A549 (cell line): ENCODE data around the gene DNAJC18. TPM values are rescaled to one million over a fixed set of nuclear protein-coding genes. Genes with fewer than 3 reads are reported as not detected.
"Not testable (repeated sequence)": the region's sequence is repeated elsewhere in the genome, so short reads cannot be mapped to it uniquely, and the experiment has no call there.

Experiments
- ATAC-seq, 2 experiments: fragments of 200-7000 bp in 1 of 2; fragments of >200 bp in 1 of 2; cut with Nextera tagmentation in 1 of 2; cut with Tn5 transposase in 1 of 2; 3 replicates each; pipeline versions ENCODE4 v1.8.0 to v1.9.1; 2018 to 2020; ENCODE audit warnings: mild to moderate bottlenecking in 1 of 2, moderate library complexity in 1 of 2
- CTCF ChIA-PET: fragments of 300-600 bp; sonication (Branson Sonifier 250); formaldehyde crosslinking; extraction: SDS; loops from one replicate; lab custom pipeline; 2021; ENCODE audit warnings: antibody characterized with exemption, inconsistent platforms; lab: Yijun Ruan, JAX
- POLR2A ChIA-PET: fragments of 350-600 bp; formaldehyde crosslinking; extraction: SDS; loops from one replicate; lab custom pipeline; 2021; ENCODE audit warnings: antibody characterized with exemption, inconsistent platforms; lab: Yijun Ruan, JAX
- DNase-seq, 2 experiments: peaks; one replicate each; pipeline versions ENCODE4 v3.0.0 to v3.0.0-alpha.2; 2011 to 2016; ENCODE audit warnings: low read depth in 1 of 2, low spot score in 1 of 2
- FAIRE-seq: peaks from 2 replicates; lab custom pipeline; 2011; peaks lifted over from hg19 to GRCh38; lab: Jason Lieb, UNC
- H3K27ac ChIP-seq, 2 experiments: fragments of >200 bp; sonication (Bioruptor Twin); formaldehyde crosslinking; 3 replicates each; pipeline ENCODE4 v1.5.1; 2016 to 2017
- H3K4me1 ChIP-seq: fragments of >200 bp; sonication (Bioruptor Twin); formaldehyde crosslinking; 3 replicates; pipeline ENCODE4 v1.6.1; 2016
- H3K4me2 ChIP-seq: fragments of >200 bp; sonication (Bioruptor Twin); formaldehyde crosslinking; 3 replicates; pipeline ENCODE4 v1.6.1; 2016
- H3K4me3 ChIP-seq: fragments of >200 bp; sonication (Bioruptor Twin); formaldehyde crosslinking; 3 replicates; pipeline ENCODE4 v1.5.1; 2016
- H3K9me3 ChIP-seq: fragments of >200 bp; sonication (Bioruptor Twin); formaldehyde crosslinking; 3 replicates; pipeline ENCODE4 v1.6.1; 2016
- CBX2 ChIP-seq: fragments of 200-600 bp; sonication (generic); IDR thresholded peaks from 2 replicates; pipeline ENCODE4 v1.6.1; 2016; ENCODE audit warnings: low read depth, mild to moderate bottlenecking, borderline replicate concordance
- CHD2 ChIP-seq: fragments of 150-350 bp; IDR thresholded peaks from 2 replicates; pipeline ENCODE4 v1.6.1; 2014; ENCODE audit warnings: low read length; ENCODE audit not compliant: partially characterized antibody
- E2F6 ChIP-seq: IDR thresholded peaks from 2 replicates; pipeline ENCODE4 v1.6.1; 2012; ENCODE audit warnings: low read depth, borderline replicate concordance
- EHF ChIP-seq: fragments of 250-450 bp; sonication (Bioruptor Pico); IDR thresholded peaks from 2 replicates; pipeline ENCODE4 v1.5.0; 2020; ENCODE audit warnings: mild to moderate bottlenecking
- EHMT2 ChIP-seq: fragments of 200-600 bp; sonication (generic); IDR thresholded peaks from 2 replicates; pipeline ENCODE4 v1.6.1; 2016; ENCODE audit warnings: antibody characterized with exemption, low read depth, mild to moderate bottlenecking, moderate library complexity
- HES2 ChIP-seq: fragments of >200 bp; sonication (Bioruptor Twin); formaldehyde crosslinking; IDR thresholded peaks from 2 replicates; pipeline ENCODE4 v1.6.1; 2016
- HOXB13 ChIP-seq: fragments of 250-450 bp; sonication (Bioruptor Pico); IDR thresholded peaks from 2 replicates; pipeline ENCODE4 v1.5.0; 2020; ENCODE audit warnings: low read depth, mild to moderate bottlenecking, moderate library complexity
- MAZ ChIP-seq: fragments of 150-350 bp; IDR thresholded peaks from 2 replicates; pipeline ENCODE4 v1.6.1; 2014; ENCODE audit warnings: antibody characterized with exemption, low read depth, low read length, borderline replicate concordance
- NFE2L2 ChIP-seq: fragments of 150-350 bp; conservative IDR thresholded peaks from 2 replicates; pipeline ENCODE4 v1.6.1; 2014; ENCODE audit warnings: low read length
- NR3C1 ChIP-seq: fragments of >200 bp; sonication (Bioruptor Twin); formaldehyde crosslinking; IDR thresholded peaks from 3 replicates; pipeline ENCODE4 v1.6.1; 2017
- POLR2A ChIP-seq: IDR thresholded peaks from 2 replicates; pipeline ENCODE4 v1.6.1; 2012; ENCODE audit warnings: mild to moderate bottlenecking, low read length
- RAD21 ChIP-seq, 2 experiments: fragments of >200 bp in 1 of 2; sonication (Bioruptor Twin) in 1 of 2; formaldehyde crosslinking in 1 of 2; IDR thresholded peaks in 1 of 2; conservative IDR thresholded peaks in 1 of 2; 2 replicates in 1 of 2; 3 replicates in 1 of 2; pipeline ENCODE4 v1.6.1; 2012 to 2018; ENCODE audit warnings: inconsistent platforms in 1 of 2
- SMC3 ChIP-seq: fragments of >200 bp; sonication (Bioruptor Twin); formaldehyde crosslinking; IDR thresholded peaks from 3 replicates; pipeline ENCODE4 v1.6.1; 2018; ENCODE audit warnings: inconsistent platforms
- ZC3H11A ChIP-seq: fragments of 450-650 bp; IDR thresholded peaks from 2 replicates; pipeline ENCODE4 v1.6.1; 2014; ENCODE audit warnings: antibody characterized with exemption, mild to moderate bottlenecking
- ZFP36 ChIP-seq: fragments of 450-650 bp; IDR thresholded peaks from 2 replicates; pipeline ENCODE4 v1.6.1; 2014; ENCODE audit warnings: borderline replicate concordance; ENCODE audit not compliant: partially characterized antibody
- WGBS: methylation state at CpG from one replicate; pipeline ENCODE4 v1.1.6; 2017; ENCODE audit errors: missing lambda C conversion rate; 5-methylcytosine and 5-hydroxymethylcytosine counted together
- polyA plus RNA-seq, 4 experiments: library from polyadenylated mRNA; depleted of rRNA in 3 of 4; stranded (reverse); fragments of >200 nt; fragmentation: RNase III in 1 of 4; extraction: RNeasy Plus Mini Kit Qiagen cat#74134 plus additional on column Dnase treatment in 1 of 4; gene quantifications; 2 replicates in 3 of 4; 3 replicates in 1 of 4; pipeline ENCODE4 v1.2.3, GENCODE V29; 2011 to 2017

Gene DNAJC18
- polyA plus RNA-seq, 2 of the 4 experiments (the other 2 are of a cell fraction) = 5.3 TPM

- H3K9me3 ChIP-seq = no peaks in the 10 kb centered on the region
- ChIA-PET POLR2A (interaction anchor here (0.5 kb wide), 1 partner anchor 74 kb away, joined by 18 read pairs; no protein-coding TSS in a partner anchor), CTCF (interaction anchor here (0.7 to 1.5 kb wide), 4 partner anchors 12 to 32 kb away, joined by 3 to 4 read pairs (median 4); no protein-coding TSS in a partner anchor)
- WGBS = 88% methylated on average over 5 of the region's 5 CpGs
- H3K4me1 ChIP-seq = peaks cover 7% of the 10 kb centered on the region; the same call in 1 of the 3 replicates
- H3K4me2 ChIP-seq = no peak overlapping the region
- no peak overlapping the region for H3K4me3 ChIP-seq
- ATAC-seq (peak; percentile 39 to 49; a peak in 3 of 6 replicates), FAIRE-seq (no peak), DNase-seq (no peak)
- peak overlapping the region in 1 of 2 experiments; percentile 33; a peak in 1 of 6 replicates for H3K27ac ChIP-seq
- TF ChIP-seq MAZ (no peak), HES2 (no peak), NR3C1 (no peak), POLR2A (no peak)
These were observed 42.3 kb upstream of the DNAJC18 start for GRCh38 chr5:139481580-139482049.

GRCh38 chr5:139481122-139481533 is 41.8 kb upstream of the DNAJC18 start:
- POLR2A ChIA-PET = interaction anchor here (0.5 kb wide), 1 partner anchor 75 kb away, joined by 18 read pairs; no protein-coding TSS in a partner anchor
- H3K4me3 ChIP-seq = no peak overlapping the region
- H3K4me2 ChIP-seq = no peak overlapping the region
- WGBS = 91% methylated on average over 10 of the region's 12 CpGs
- no peak overlapping the region for H3K27ac ChIP-seq
- TF ChIP-seq HOXB13 (CRISPR knock-in tag) (no peak), CBX2 (no peak), ZC3H11A (no peak)
- no peak for DNase-seq
- H3K9me3 ChIP-seq = no peaks in the 10 kb centered on the region
- ATAC-seq = no peak
- peaks cover 7% of the 10 kb centered on the region; the same call in 1 of the 3 replicates for H3K4me1 ChIP-seq
- no peak for FAIRE-seq
- CTCF ChIA-PET = interaction anchor here (1.0 kb wide), 1 partner anchor 22 kb away, joined by 3 read pairs; no protein-coding TSS in a partner anchor

- DNase-seq, H3K4me3 ChIP-seq, FAIRE-seq, H3K4me2 ChIP-seq, H3K27ac ChIP-seq, ATAC-seq, POLR2A ChIA-PET, H3K9me3 ChIP-seq, H3K4me1 ChIP-seq: not testable (repeated sequence)
- CTCF ChIA-PET = interaction anchor here (0.6 kb wide), 1 partner anchor 71 kb away, joined by 3 read pairs; no protein-coding TSS in a partner anchor
- 85% methylated on average over 4 of the region's 4 CpGs for WGBS
These were observed 40.4 kb upstream of the DNAJC18 start for GRCh38 chr5:139479729-139480128.

- H3K4me2 ChIP-seq, H3K9me3 ChIP-seq, DNase-seq, ATAC-seq, H3K4me1 ChIP-seq, FAIRE-seq, H3K27ac ChIP-seq, H3K4me3 ChIP-seq: not testable (repeated sequence)
- POLR2A ChIA-PET = interaction anchor here (0.6 kb wide), 1 partner anchor 15 kb away, joined by 3 read pairs; no protein-coding TSS in a partner anchor
- 65% methylated on average over 9 of the region's 9 CpGs for WGBS
- CTCF ChIA-PET = interaction anchor here (0.8 to 1.0 kb wide), 2 partner anchors 9 to 57 kb away, joined by 3 read pairs; partner anchors contain the start of gene SMIM33
These were observed 39.5 kb upstream of the DNAJC18 start for GRCh38 chr5:139478657-139479423.

GRCh38 chr5:139475865-139476617 is 36.7 kb upstream of the DNAJC18 start:
- H3K27ac ChIP-seq = no peak overlapping the region
- ChIA-PET CTCF (interaction anchor here (0.7 kb wide), 1 partner anchor 62 kb away, joined by 3 read pairs; no protein-coding TSS in a partner anchor), POLR2A (no interaction called here)
- WGBS = 79% methylated on average over 13 of the region's 13 CpGs
- H3K4me1 ChIP-seq = no peaks in the 10 kb centered on the region
- DNase-seq = no peak
- FAIRE-seq = no peak
- no peak for TF ChIP-seq SMC3
- no peak for TF ChIP-seq ZFP36
- no peak for TF ChIP-seq NFE2L2
- TF ChIP-seq EHMT2 = no peak
- no peak for TF ChIP-seq CHD2
- no peak for TF ChIP-seq RAD21 (conservative IDR thresholded peaks at IDR 0.05 in 1 of 2, IDR thresholded peaks at IDR 0.05 in 1 of 2)
- TF ChIP-seq EHF (CRISPR knock-in tag) = no peak
- no peak for TF ChIP-seq E2F6
- no peak for ATAC-seq
- H3K4me3 ChIP-seq = no peak overlapping the region
- no peaks in the 10 kb centered on the region for H3K9me3 ChIP-seq
- no peak overlapping the region for H3K4me2 ChIP-seq
